ELR (cell line): ENCODE data around the gene PIR.

Experiments used
- DNase-seq: peaks from one replicate; pipeline ENCODE4 v3.0.0-alpha.2; 2015; ENCODE audit warnings: low read depth

Gene PIR

DNA sequence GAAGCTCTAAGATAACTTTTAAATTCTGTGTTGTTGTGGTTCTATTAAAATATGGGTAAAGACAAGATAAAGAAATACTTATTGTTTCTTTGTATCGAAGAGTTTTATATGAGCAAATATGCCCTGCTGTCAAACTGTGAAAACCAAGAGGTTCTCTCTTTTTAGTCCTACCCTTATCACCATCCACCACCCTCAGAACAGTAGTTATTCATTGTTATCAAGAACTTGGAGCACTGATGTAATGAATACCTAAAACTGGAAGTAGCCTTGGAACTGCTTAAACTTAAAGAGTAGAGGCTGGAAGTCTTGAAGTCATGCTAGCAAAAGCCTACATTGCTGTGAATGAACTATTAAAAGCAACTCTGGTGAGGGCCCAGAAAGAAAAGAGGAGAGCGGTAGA, 9.2 kb downstream of the PIR start:
- DNase-seq = no peak

DNA sequence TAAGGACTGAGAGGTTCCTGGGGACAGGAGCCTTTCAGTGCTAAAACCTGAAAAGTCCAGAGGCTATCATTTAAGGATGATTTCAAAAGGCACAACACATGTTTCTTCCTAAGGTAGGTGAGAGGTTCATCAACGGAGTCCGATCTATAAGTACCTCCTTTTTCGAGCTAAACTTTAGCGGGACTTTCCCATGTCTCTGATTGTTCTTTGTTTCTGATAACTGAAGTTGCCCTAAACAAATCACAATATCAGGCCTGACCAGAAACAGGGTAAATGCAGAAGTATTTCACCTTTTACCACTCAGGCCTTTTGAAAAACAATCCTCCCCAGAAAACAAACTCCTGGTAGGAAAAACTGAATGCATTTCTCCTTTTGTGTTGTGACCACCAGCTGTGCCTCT, 17.6 kb downstream of the PIR start:
- DNase-seq = no peak

DNA sequence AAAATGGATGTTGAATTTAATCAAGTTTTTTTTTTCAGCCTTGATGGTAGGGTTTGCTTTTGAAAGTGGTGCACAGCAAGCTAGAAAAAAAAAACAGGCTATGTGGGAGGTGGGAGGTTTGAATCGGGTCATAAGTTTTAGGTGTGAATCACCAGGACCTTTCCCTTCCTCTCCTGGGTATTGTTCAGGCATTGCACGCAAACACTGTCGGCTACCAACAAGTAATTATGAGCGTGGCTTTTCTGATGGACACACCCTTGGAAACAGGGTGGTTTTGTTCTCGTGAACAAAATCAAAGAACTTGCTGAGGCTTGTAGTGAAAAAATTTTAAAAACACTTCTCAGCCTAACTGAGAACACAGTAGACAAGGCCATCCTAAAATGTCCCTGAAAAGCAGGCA, 18.1 kb downstream of the PIR start:
- no peak for DNase-seq

DNA sequence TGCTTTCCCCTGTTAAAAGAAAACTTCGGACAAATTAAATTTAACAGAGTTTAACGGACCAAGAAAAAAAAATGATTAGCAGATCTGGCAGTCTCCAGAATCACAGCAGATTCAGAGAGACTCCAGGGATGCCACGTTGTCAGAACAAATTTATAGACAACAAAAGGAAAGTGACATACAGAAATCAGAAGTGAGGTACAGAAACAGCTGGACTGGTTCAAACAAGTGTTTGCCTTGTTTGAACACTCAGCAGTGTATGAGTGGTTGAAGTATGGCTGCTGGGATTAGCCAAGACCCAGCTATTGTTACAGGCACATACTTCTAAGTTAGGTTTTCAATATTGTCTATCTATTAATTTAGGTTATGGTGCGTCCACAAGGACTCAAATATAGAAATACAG, 19.1 kb downstream of the PIR start:
- no peak for DNase-seq

DNA sequence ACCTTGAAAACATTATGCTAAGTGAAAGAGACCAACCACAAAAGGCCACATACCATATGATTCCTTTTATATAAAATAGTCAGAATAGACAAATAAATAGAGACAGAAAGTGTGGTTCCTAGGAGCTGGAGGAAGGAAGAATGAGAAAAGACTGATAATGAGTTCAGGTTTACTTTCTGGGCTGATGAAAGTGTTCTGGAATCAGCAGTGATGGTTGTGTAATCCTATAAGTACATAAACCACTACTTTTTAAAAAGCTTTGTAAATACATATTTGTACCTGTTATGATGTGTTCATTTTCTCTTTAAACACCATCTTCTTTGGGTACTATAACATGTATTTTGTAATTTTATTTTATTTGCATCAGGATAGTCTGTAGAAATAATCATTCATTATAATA, 20.6 kb downstream of the PIR start:
- no peak for DNase-seq

DNA sequence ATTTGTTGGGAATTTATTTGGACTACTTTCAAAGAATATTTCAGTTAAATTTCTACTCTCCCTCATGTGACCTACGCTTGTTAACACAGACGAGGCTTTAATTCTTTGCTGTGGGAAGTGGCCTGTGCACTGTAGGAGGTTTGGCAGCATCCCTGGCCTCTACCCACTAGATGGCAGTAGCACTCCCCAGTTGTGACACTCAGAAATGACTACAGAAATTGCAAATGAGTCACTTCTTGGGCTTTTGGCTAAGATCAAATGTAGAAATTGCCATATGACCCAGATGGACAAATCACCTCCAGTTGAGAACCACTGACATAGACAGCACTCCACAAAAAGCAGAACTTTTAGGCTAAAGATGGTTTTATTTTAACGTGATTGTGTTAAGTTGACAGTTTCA, 22.1 kb downstream of the PIR start:
- DNase-seq = peak; percentile 63

DNA sequence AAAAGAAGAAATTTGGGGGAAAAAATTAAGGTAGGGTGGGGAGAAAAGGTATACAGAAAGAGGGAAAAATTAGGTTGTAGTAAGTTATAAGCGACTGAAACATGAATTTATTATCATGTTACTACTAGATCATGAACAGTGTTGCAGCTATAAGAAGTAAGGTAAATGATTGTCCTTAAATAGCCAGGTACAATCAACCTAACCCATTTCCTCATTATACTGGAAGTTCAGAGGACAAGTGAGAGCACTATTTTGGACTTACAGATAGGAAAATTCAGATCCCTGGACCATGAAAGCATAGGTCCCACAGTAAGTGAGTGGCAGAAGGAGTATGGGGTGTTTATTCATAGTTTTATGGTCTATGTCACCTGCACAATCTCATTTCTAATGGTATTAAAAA, 23.5 kb downstream of the PIR start:
- no peak for DNase-seq

DNA sequence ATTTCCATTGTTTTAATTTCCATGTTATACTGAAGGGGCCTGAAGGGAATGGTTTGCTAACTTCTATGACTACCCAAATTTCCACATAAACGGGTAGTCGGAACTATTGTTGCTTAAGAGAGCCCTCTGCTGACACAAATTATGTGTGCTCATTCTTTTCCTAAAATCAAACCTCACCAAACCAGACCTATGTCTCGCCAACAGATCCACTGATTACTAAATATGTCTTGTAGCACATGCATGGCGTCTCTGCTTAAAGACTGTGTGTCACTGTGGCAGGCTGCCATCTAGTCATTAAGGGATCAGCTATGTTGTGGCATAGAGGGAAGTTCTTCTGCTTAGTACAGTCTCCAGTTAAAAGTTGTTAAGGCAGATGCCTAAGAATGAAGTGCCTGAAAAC, 25.1 kb downstream of the PIR start:
- DNase-seq = peak; percentile 45

DNA sequence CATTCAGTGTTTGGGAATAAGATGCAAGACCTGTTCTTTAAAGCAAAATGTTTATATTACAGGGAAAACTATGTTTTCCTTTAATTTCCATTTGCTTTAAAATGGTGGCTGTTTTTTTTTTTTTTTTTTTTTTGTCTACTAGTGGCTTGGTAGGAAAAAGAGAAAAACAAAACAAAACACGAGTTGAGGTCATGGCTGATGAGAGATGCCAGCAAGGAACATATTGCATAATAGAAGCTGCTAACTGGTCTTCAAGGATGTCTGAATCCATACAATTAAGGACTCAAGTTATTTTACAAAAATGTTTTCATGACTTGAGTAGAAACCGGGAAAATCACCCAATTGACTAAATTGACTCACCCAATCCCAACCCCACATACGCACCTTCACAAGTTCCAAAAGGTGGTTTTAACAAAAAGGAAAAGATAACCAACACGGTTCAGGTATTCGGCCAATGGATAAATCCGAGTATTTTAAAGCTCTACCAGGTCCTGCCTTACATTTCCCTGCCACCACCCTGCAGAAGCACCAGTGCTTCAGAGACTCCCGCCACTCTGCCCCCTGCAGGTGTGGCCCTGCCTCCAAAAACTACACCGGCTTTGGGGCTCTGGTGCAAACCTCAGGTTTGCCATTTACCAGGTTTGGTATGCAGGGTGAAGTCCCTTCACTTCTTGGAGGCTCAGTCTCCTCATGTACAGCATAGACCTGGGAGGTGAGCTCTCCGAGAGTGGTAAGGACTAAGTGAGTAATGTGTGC, 27.1 kb downstream of the PIR start:
- no peak for DNase-seq

DNA sequence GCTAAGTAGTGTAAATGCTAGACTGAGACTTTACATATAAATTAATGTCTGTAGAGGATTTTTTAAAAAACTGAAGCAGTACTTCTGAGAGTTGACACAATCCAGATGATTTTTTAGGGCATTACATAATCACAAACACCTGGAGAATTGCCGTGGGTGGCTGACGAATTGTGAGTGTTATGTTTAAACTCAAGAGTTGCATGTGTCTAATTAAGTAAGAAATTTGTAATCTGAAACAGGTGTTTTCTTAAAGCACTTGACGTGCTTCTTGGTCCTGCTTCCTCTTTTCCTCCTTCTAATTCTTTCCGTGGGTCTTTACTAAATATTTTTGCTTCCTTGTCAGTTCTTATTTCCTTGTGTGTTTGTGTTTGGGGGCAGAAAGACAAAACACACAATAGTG, 27.8 kb downstream of the PIR start:
- no peak for DNase-seq

DNA sequence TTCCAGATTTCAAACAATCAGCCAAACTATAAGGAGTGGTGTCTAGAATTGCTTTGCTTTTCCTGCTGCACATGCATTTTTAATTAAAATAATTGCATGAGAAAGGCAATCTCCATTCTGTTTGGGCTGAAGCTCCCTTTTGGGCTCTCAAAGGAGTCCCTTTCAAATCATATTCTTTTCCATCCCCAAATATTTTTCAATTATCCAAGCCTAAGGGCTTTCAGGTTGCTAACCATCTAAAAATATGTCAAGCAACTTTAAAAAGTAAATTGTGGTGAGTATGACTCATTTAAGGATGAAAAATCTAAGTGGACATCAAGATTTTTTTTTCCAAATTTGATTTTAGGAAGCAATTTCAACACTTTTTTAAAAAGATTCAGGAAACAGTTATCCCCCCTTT, 28.4 kb downstream of the PIR start:
- DNase-seq = no peak

DNA sequence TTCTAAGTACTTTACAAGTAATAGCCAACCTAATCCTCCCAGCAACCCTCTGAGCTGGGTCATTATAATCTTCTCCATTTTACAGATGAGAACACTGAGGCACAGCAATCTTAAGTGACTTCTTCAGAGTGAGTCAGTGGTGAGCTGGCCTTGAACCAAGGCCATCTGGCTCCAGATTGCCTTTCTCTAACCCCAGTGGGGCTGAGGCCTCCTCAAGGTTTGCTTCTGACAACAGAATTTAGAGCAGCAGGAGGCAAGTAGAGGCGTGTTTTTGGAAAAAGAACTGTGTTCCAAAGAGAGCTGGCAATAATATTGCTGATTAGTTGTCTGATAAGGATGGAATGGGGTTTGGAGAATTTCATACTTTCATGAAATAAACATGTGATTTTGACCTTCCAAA, 41.2 kb downstream of the PIR start:
- DNase-seq = no peak

DNA sequence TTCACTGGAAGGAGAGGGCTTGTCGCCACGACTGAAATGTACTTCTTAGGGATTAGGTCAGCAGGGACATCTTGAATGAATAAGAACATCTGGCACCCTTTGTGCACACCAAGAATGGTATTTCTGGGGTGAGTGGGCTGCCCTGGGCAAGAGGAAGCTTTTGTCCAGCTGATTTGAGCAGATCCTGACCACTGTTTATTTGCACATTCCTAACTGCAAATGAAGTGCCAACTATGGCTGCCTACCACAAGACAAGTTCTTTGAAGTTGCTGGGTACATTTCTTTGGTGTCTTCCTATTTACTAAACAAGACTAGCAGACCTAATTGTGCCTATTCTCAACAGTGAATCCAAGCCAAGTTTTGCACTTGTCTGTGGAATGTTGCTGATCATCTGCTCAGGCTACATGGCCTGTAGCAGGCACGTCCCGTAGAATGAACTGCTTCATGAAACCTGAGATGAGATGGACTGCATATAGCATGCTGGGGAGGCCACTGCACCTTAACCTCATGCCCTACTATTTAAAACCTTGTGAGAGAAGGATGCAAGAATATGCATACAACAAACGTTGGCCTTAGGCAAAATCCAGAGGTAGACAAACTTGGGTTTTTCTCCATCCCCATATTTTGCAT, 45.0 kb downstream of the PIR start:
- peak; percentile 3 for DNase-seq

DNA sequence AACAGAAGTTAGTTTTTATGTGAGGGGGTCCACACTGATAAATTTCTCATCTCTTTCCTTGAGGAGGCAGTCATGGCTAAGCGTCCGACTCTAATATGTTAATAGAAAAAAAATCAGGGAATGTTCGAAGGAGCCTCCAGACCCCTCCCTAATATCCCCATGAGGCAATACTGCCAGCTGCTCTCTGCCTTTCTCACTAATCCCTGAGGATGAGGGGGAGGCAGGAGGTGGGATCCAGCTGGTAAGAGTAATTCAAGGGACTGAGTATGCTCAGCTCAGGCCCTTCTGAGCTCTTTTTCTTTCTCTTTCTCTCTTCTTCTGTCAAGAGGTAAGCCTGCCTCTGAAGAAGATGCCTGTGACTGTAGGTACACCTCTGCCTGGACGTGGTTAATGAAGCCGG, 51.7 kb downstream of the PIR start:
- DNase-seq = no peak

DNA sequence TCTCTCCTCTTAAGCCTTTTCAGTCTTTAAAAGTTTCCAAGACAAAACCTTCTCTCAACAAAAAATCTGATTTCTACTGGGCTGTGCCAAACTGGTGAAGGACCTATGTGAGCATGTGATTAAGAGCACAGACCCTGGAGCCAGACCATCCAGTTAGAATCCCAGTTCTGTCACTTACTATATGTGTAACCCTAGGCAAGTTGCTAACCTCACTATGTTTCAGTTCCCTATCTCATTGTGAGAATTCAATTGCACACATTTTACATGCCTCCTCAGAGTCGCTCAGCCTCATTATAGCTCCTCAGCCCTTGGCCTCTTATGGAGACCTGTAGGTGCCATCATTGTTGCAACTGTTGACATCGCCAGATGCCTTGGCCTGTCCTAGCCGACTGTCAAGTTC, 54.8 kb downstream of the PIR start:
- DNase-seq = no peak

DNA sequence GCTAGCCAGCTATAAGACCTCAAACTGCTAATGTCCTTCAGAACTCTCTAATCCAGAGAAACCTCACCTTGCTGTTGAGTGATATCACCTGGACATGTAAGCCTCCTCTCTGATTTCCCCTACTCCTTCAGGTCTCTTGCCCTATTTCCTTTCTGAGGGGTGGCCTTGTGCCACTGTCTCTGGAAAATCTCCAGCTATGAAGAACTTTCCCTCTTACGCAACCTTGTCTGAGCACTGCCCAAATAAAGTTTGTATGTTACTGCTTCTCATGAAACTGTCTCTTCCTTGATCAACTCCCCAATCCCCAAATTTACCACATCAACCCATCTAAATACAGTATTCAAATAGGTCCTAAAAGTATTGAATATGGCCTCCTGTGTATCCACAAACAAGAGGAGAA, 55.4 kb downstream of the PIR start:
- no peak for DNase-seq

DNA sequence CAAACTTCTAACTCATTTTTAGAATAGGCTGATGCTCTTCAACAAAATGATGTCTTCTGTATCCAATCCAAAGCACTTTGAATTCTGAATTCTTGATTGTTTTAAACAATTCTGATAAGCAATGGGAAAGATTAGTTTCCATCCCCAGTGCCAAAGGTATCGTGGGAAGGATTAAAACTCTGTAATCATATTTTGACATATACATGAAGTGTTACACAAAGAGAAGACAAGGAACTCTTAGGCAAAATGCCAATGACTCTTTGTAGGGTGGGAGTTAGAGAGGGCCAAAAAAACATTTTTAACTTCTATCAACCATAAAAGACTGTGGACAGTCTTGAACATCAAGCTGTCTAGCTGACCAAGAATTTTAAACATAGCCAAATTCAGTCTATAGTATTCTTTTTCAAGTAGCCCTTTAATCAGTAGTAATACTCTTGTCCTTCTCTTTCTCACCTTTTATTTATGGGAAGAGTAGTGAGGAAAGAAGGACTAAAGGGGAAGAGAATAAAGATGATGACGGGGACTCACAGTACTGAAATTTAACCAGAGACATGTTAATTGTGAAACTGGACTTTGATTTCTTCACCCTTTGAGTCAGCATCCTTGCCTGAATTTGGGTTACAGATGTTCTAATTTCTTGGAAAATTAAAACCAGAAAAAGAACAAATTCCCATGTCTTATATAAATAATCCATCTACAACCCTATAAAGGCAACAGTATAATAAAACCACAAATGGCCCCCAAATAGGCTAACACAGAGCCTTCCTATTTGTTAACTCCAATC, 57.1 kb downstream of the PIR start:
- no peak for DNase-seq

DNA sequence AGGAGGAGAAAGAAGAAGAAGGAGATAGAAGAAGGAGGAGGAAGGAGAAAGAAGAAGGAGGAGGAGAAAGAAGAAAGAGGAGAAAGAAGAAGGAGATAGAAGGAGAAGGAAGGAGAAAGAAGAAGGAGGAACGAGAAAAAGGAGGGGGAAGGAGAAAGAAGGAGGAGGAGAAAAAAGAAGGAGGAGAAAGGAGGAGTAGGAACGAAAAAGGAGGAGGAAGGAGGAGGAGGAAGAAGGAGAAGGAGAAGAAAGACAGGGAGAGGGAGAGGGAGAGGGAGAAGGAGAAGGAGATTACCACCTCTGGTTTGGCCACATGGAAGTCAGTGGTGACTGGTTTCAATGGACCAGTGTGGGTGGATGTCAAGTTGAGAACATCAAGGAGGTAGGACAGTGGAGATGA, 58.9 kb downstream of the PIR start:
- DNase-seq = no peak

DNA sequence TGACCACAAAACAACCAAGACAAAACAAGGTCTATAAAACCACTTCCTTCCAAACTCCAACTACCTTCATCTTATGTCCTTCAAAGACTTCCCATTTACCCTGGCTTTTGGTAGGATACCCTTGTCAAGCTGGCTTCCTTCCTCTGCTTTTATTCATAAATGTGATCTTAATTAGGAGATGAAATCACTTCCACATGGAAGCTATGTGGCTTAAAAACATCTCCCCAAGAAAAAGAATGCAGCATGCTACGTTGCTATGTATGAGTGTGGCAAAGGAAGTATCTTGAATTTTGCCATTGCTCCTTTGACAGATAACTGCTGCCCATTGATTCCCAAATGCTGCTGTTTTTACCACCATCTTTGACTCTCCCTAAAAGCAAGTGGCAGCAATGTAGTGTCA, 62.5 kb downstream of the PIR start:
- no peak for DNase-seq

DNA sequence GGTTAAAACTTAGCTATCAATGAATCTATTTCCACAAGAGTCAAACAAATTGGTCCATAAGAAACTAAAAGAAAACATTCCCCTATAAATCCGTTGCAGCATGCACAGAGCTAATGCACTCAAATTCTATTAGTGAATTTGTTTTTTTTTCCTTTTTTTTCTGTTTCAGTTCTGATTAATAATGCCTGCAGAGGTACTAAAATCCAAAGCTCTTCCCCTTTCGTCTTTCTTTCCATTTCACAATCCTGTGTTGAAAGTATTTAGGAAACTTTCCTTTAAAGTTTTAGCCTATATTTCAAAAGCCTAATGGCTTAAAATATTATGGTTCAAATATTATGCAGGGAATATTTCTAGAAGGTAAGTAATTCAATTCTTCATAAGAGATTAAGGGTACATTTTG, 63.1 kb downstream of the PIR start:
- DNase-seq = no peak

DNA sequence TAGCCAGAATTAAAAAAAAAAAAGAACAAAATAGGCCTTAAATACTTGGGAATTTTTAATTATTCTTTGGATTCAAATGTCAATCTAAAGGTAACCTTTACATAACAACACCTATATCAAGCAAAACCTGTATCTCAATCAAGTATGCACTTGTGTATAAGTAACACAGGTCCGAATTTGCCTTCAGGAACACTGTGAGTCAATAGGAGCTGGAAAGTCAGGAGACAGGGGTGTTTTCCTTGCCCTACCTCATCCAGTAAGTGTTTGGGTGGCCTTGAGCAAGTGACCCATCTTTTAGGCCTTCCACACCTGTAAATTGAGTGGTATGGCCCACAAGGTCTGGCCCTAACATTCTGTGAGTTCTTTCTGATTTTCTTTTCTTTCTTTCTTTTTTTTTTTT, 68.1 kb downstream of the PIR start:
- DNase-seq = no peak

DNA sequence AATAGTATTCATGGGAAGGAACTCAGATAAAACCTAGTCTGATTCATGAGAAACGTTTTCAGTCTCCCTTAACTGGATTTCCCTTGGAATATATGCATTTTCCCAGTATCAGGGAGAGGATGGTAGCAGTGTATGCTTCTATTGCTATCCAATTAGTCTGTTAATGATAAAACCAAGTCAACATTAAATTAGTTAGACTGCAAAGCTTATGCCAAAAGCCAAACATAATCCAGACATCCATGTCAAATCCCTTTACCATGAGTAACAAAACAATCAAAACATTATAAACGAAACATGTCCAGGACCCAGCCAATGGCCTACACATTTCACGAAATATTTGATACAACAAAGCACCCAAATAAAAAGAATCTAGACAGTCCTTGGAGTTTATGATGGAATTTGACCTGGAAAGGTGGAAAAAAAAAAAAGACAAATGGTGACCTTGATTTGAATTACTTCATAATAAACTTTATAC, 74.4 kb downstream of the PIR start:
- DNase-seq = no peak

DNA sequence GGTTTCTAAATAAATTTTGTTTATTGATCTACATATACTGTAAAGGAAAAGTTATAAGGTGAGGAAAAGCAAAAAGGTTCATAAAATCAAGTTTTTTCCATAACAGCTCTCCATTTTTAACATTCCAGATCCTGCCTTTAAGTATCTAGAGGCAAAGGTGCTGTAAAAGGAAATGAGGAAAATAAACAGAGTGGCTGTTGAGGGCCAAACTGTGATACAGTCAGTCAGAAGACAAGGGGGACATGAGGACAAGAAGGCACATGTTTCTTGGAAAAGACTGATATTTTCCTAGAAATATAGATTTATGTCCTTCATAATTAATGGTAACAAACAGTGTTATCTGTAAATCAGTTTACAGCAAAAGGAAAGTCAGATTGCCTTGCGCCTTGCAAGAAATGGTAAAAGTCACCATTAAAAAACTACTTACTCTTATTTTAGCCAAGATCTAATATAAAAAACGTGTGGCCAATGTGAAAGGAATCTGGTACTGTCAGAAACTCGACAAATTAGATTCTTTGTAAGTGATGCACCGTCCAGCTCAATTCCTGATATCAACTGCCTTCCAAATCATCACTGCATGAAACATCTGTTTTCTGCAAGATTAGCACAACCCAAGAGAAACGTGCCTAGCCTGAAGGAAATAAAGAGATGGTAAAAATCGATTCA, 75.0 kb downstream of the PIR start:
- DNase-seq = peak; percentile 3
